Stimulated activated naive CD8-positive, alpha-beta T cell treated with anti-CD3 and anti-CD28 coated beads, Interleukin-15, Interleukin-2, amounts not matched to agents 100 U/mL and 50 U/mL, for 24 hours (primary cell): ENCODE data around the gene TCOF1.

Source experiments
- ATAC-seq: fragments of 150-1000 bp; cut with Tn5 transposase; one replicate; pipeline ENCODE4 v1.10.0; 2021
- DNase-seq: peaks from one replicate; pipeline ENCODE4 v3.0.0; 2021

The TCOF1 gene

GRCh38 chr5:150357326-150358260 lies at the start of gene TCOF1:
TCOF1 (plus strand) TSS chr5:150357697; CDS start chr5:150357747, 50 bp downstream.
- peak; percentile 99 for DNase-seq
- ATAC-seq, result peak; percentile 97

GRCh38 chr5:150309101-150309885 lies 48.2 kb upstream of the TCOF1 start:
- DNase-seq (no peak), ATAC-seq (no peak)

- ATAC-seq (no peak), DNase-seq (no peak)
These were observed 47.6 kb upstream of the TCOF1 start for GRCh38 chr5:150309886-150310239.

GRCh38 chr5:150310246-150310645 lies 47.3 kb upstream of the TCOF1 start:
- ATAC-seq, result no peak
- DNase-seq, result no peak

GRCh38 chr5:150311015-150311692 lies 46.3 kb upstream of the TCOF1 start:
- DNase-seq (no peak), ATAC-seq (no peak)

GRCh38 chr5:150312518-150312917 lies 45.0 kb upstream of the TCOF1 start:
- ATAC-seq (no peak), DNase-seq (no peak)

GRCh38 chr5:150313501-150313900 lies 44.0 kb upstream of the TCOF1 start:
- DNase-seq (no peak), ATAC-seq (no peak)

GRCh38 chr5:150313921-150314716 lies 43.4 kb upstream of the TCOF1 start:
- ATAC-seq (no peak), DNase-seq (no peak)

GRCh38 chr5:150315245-150315644 lies 42.3 kb upstream of the TCOF1 start:
- ATAC-seq, result no peak
- no peak for DNase-seq

- ATAC-seq, result no peak
These were observed 41.2 kb upstream of the TCOF1 start for GRCh38 chr5:150316320-150316719.

GRCh38 chr5:150317048-150318003 lies 40.2 kb upstream of the TCOF1 start:
- DNase-seq (peak; percentile 24), ATAC-seq (peak; percentile 89)

More at GRCh38 chr5:150316320-150316719, 41.2 kb upstream of the TCOF1 start:
- no peak for DNase-seq

- no peak for ATAC-seq
These were observed 38.6 kb upstream of the TCOF1 start for GRCh38 chr5:150318613-150319483.

GRCh38 chr5:150319484-150319790 lies 38.1 kb upstream of the TCOF1 start:
- ATAC-seq (no peak), DNase-seq (no peak)

More at GRCh38 chr5:150318613-150319483, 38.6 kb upstream of the TCOF1 start:
- no peak for DNase-seq

- ATAC-seq (no peak), DNase-seq (no peak)
These were observed 37.4 kb upstream of the TCOF1 start for GRCh38 chr5:150320044-150320613.

- no peak for ATAC-seq
- DNase-seq, result no peak
These were observed 36.3 kb upstream of the TCOF1 start for GRCh38 chr5:150321211-150321610.

- DNase-seq, result no peak
These were observed 35.7 kb upstream of the TCOF1 start for GRCh38 chr5:150321784-150322183.

GRCh38 chr5:150322202-150322601 lies 35.3 kb upstream of the TCOF1 start:
- no peak for DNase-seq

More at GRCh38 chr5:150321784-150322183, 35.7 kb upstream of the TCOF1 start:
- ATAC-seq, result no peak

GRCh38 chr5:150323092-150323491 lies 34.4 kb upstream of the TCOF1 start:
- DNase-seq, result no peak
- no peak for ATAC-seq

More at GRCh38 chr5:150322202-150322601, 35.3 kb upstream of the TCOF1 start:
- ATAC-seq, result peak; percentile 57

- ATAC-seq (no peak), DNase-seq (no peak)
These were observed 33.7 kb upstream of the TCOF1 start for GRCh38 chr5:150323819-150324218.
